B cell (primary cell): Measurements from ENCODE around the gene TRIM31. TPM values are rescaled to one million over a fixed set of nuclear protein-coding genes. Genes with fewer than 3 reads are reported as not detected.

Experiments
- ATAC-seq: fragments of 200-7000 bp; cut with Tn5 transposase; one replicate; pipeline ENCODE4 v1.10.0; 2021; ENCODE audit warnings: low read depth, mild to moderate bottlenecking, moderate number of reproducible peaks, moderate library complexity
- CTCF ChIA-PET: fragments of 350-600 bp; sonication (Branson Sonifier 250); formaldehyde crosslinking; loops from one replicate; lab custom pipeline; 2021; ENCODE audit warnings: antibody characterized with exemption, inconsistent platforms; lab: Charles Lee
- POLR2A ChIA-PET: fragments of 350-600 bp; sonication (Branson Sonifier 250); formaldehyde crosslinking; loops from one replicate; lab custom pipeline; 2021; ENCODE audit warnings: antibody characterized with exemption; lab: Charles Lee
- DNase-seq: peaks from one replicate; pipeline ENCODE4 v3.0.0; 2013
- H2AFZ ChIP-seq: 2 replicates; pipeline ENCODE4 v1.6.1; 2012; ENCODE audit warnings: mild to moderate bottlenecking, low read depth, low read length; ENCODE audit not compliant: insufficient read depth, poor library complexity, severe bottlenecking
- H3K27ac ChIP-seq, 2 donors: 1 replicate in 1 of 2; 2 replicates in 1 of 2; pipeline ENCODE4 v1.5.1; 2012 to 2013; ENCODE audit warnings: low read length in 2 of 2, mild to moderate bottlenecking in 2 of 2, moderate library complexity in 1 of 2
- H3K27me3 ChIP-seq, 4 experiments: fragments of 200-600 bp in 1 of 4; sonication (generic) in 1 of 4; replicated peaks in 1 of 4; 1 replicate in 2 of 4; 2 replicates in 2 of 4; pipeline versions ENCODE4 v1.6.1 to v1.7.0; 2013 to 2016; ENCODE audit warnings: low read length in 3 of 4, mild to moderate bottlenecking in 2 of 4, mixed read lengths in 1 of 4, moderate library complexity in 1 of 4; ENCODE audit not compliant: insufficient read depth in 4 of 4, control insufficient read depth in 3 of 4; ENCODE audit errors: control extremely low read depth in 1 of 4
- H3K36me3 ChIP-seq, 2 experiments: replicated peaks in 1 of 2; 1 replicate in 1 of 2; 2 replicates in 1 of 2; pipeline versions ENCODE4 v1.6.1 to v1.7.1; 2013; ENCODE audit warnings: low read length in 1 of 2; ENCODE audit not compliant: insufficient read depth in 2 of 2, control insufficient read depth in 1 of 2; ENCODE audit errors: control extremely low read depth in 1 of 2, extremely low read depth in 1 of 2
- H3K4me1 ChIP-seq, 2 donors: fragments of 200-600 bp in 1 of 2; sonication (generic) in 1 of 2; 1 replicate in 1 of 2; 2 replicates in 1 of 2; pipeline versions ENCODE4 v1.5.1 to v1.6.1; 2013 to 2017; ENCODE audit warnings: low read length in 2 of 2; ENCODE audit not compliant: control insufficient read depth in 2 of 2, insufficient read depth in 2 of 2
- H3K4me2 ChIP-seq: replicated peaks from 2 replicates; pipeline ENCODE3; 2012; ENCODE audit warnings: mild to moderate bottlenecking, low read depth, low read length; ENCODE audit not compliant: poor library complexity, severe bottlenecking
- H3K4me3 ChIP-seq, 5 experiments: fragments of 200-600 bp in 1 of 5; sonication (generic) in 1 of 5; 1 replicate in 3 of 5; 2 replicates in 2 of 5; pipeline versions ENCODE4 v1.5.1 to v1.7.0; 2011 to 2016; ENCODE audit warnings: low read length in 4 of 5, mild to moderate bottlenecking in 4 of 5, low read depth in 2 of 5, control low read depth in 1 of 5, moderate library complexity in 1 of 5; ENCODE audit not compliant: insufficient read depth in 1 of 5; ENCODE audit errors: control extremely low read depth in 1 of 5, extremely low read depth in 1 of 5
- H3K79me2 ChIP-seq: fragments of 200-600 bp; sonication (generic); one replicate; pipeline ENCODE4 v1.6.0; 2016; ENCODE audit warnings: low read length; ENCODE audit not compliant: control insufficient read depth, insufficient read depth
- H3K9ac ChIP-seq: fragments of 200-600 bp; sonication (generic); 2 replicates; pipeline ENCODE4 v1.6.1; 2017; ENCODE audit warnings: mild to moderate bottlenecking, low read length, moderate library complexity
- H3K9me3 ChIP-seq, 3 donors: one replicate each; pipeline versions ENCODE4 v1.6.1 to v1.7.1; 2013; ENCODE audit warnings: low read length in 2 of 3; ENCODE audit not compliant: control insufficient read depth in 2 of 3, insufficient read depth in 1 of 3; ENCODE audit errors: control extremely low read depth in 1 of 3
- H4K20me1 ChIP-seq: 2 replicates; pipeline ENCODE4 v1.6.0; 2012; ENCODE audit warnings: mild to moderate bottlenecking, low read length; ENCODE audit not compliant: insufficient read depth, control insufficient read depth, poor library complexity, severe bottlenecking
- H3K27ac Mint-ChIP-seq: one replicate; pipeline ENCODE4 v1.8.0; 2021; ENCODE audit warnings: mixed read lengths
- H3K27me3 Mint-ChIP-seq: one replicate; pipeline ENCODE4 v1.8.0; 2021; ENCODE audit warnings: mixed read lengths
- H3K4me1 Mint-ChIP-seq: one replicate; pipeline ENCODE4 v1.8.0; 2021; ENCODE audit warnings: mixed read lengths
- H3K4me3 Mint-ChIP-seq: one replicate; pipeline ENCODE4 v1.8.0; 2021; ENCODE audit warnings: mixed read lengths
- H3K9me3 Mint-ChIP-seq: one replicate; pipeline ENCODE4 v1.8.0; 2022; ENCODE audit warnings: mixed read lengths; ENCODE audit not compliant: insufficient read depth
- CTCF ChIP-seq: fragments of 200-600 bp; IDR thresholded peaks from one replicate; pipeline ENCODE4 v1.8.0; 2022; ENCODE audit warnings: antibody characterized with exemption, mild to moderate bottlenecking
- EZH2 ChIP-seq: IDR thresholded peaks from 2 replicates; pipeline ENCODE4 v1.6.1; 2012; ENCODE audit warnings: borderline replicate concordance, low read depth, mild to moderate bottlenecking, moderate library complexity, low read length; ENCODE audit not compliant: insufficient read depth, poor library complexity, severe bottlenecking
- WGBS: methylation state at CpG from one replicate; pipeline ENCODE4 v1.1.5; 2013; ENCODE audit warnings: missing lambda C conversion rate; ENCODE audit not compliant: insufficient coverage; 5-methylcytosine and 5-hydroxymethylcytosine counted together
- intact Hi-C: fragments of 100-400 bp; cut with micrococcal nuclease; formaldehyde crosslinking; loops from one replicate; pipeline ENCODE4 v1.10.0; 2022
- polyA plus RNA-seq: library from polyadenylated mRNA; depleted of rRNA; stranded (reverse); fragments of >200 nt; gene quantifications from 2 replicates; pipeline ENCODE4 v1.2.3, GENCODE V29; 2012
- total RNA-seq, 2 donors: library from RNA; stranded (reverse); fragments of 120-200 nt in 1 of 2; gene quantifications; 1 replicate in 1 of 2; 2 replicates in 1 of 2; pipeline versions ENCODE4 v1.2.3 to v1.2.4, GENCODE V29; 2013 to 2022

TRIM31 gene
- total and polyA plus RNA-seq, 2 donors (not counting 1 experiment from before 2014, with no cell fraction given), result not detected

DNA sequence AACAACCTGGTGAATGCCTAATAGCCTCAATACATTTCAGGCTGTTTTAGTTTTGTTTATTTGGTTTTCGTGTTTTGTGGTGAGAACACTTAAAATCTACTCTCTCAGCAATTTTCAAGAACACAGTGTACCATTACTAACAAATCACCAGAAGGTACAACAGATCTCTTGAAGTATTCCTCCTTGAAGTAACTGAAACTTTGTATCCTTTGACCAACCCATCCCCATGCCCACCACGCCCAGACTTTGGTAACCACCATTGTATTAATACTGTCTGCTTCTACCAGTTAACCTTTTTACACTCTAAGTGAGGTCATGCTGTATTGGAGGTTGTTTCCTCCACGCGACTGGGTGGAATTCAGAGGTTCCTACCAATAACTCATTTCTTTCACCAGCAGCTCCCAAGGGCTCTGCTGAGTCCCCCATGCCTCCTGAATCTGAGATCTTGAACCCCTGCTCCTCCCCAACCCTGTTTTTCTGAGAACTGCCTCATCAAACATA, 17.3 kb upstream of the TRIM31 start:
- Mint-ChIP-seq H3K4me3 (no peak overlapping the region), H3K4me1 (peaks cover 12% of the 10 kb centered on the region), H3K9me3 (no peaks in the 10 kb centered on the region), H3K27ac (no peak overlapping the region), H3K27me3 (peaks cover 61% of the 10 kb centered on the region)
- Histone ChIP-seq H3K36me3 (no peaks in the 10 kb centered on the region), H3K9ac (no peak overlapping the region), H3K9me3 (peaks cover 0 to 6% (median 0%) of the 10 kb centered on the region in 3 donors), H4K20me1 (no peaks in the 10 kb centered on the region), H3K4me1 (peaks cover 13 to 18% of the 10 kb centered on the region in 2 donors), H3K4me3 (no peak overlapping the region), H2AFZ (peak overlapping the region; percentile 57), H3K4me2 (no peak overlapping the region), H3K79me2 (no peaks in the 10 kb centered on the region), H3K27me3 (peaks cover 0 to 48% (median 42%) of the 10 kb centered on the region in 4 experiments), H3K27ac (no peak overlapping the region)
- ChIA-PET POLR2A (interaction anchor here (1.7 kb wide), 1 partner anchor 27 kb away, joined by 7 read pairs; no protein-coding TSS in a partner anchor), CTCF (interaction anchor here (1.0 to 6.7 kb wide), 18 partner anchors 7 to 397 kb away, joined by 3 to 194 read pairs (median 4); partner anchors contain the start of gene POLR1H)
- TF ChIP-seq CTCF (no peak), EZH2 (no peak)
- intact Hi-C loops, result loop anchor here (10.0 kb wide), 1 partner anchor 115 kb away; no protein-coding TSS in a partner anchor
- DNase-seq (no peak), ATAC-seq (no peak)
- no CpG with 5 or more reads among the region's 4 CpGs for WGBS
